Central memory CD4-positive, alpha-beta T cell (primary cell): Measurements from ENCODE around the gene KIF13A.
"Not testable (repeated sequence)": the region's sequence is repeated elsewhere in the genome, so short reads cannot be mapped to it uniquely, and the experiment has no call there.

Experiments
- DNase-seq: peaks from one replicate; pipeline ENCODE4 v3.0.0; 2022

The KIF13A gene

GRCh38 chr6:17998003-17998402 lies 10.6 kb upstream of the KIF13A start:
- no peak for DNase-seq

GRCh38 chr6:17995414-17995813 lies 8.0 kb upstream of the KIF13A start:
- no peak for DNase-seq

- DNase-seq: no peak
These were observed 6.6 kb upstream of the KIF13A start for GRCh38 chr6:17994019-17994418.

- no peak for DNase-seq
These were observed 1.0 kb upstream of the KIF13A start for GRCh38 chr6:17988422-17988944.

DNA sequence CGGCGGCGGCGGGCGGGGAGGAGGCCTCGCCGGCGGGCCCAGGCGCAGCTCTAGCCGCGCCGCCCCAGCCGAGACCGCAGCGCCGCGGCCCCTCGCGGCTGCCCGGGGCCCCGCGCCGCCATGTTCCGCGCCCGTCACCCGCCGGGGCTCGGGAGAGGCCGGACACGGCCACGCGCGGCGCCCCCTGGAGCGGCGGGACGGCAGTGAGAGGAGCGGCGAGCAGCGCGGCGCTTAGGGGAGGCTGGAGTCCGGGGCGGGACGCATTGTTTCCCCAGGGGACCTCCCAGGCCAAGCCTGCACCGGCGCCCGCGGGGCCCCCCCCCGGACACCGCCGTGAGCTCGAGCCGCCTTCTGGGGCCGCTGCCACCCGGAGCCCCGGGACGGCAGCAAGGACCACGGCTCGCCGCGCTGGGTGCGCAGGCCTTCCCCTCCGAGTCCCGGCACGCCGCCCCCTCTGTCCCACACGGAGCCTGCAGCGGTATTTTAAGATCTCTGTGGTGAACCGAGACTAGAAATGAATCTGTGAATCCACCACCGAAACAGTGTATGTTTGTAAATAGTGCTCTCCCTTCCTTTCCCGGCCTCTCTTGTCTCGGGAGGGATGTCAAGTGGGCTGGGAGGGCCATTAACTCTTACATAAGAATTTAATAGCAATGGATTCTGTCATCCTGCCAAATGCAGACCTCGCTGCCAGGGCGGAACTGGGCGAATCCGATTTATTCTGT lies 424 bp upstream of the KIF13A start:
- no peak for DNase-seq

- DNase-seq: no peak
These were observed 584 bp downstream of the KIF13A start for GRCh38 chr6:17986656-17987446.

GRCh38 chr6:17985934-17986655 lies 1.3 kb downstream of the KIF13A start:
- DNase-seq: no peak

DNA sequence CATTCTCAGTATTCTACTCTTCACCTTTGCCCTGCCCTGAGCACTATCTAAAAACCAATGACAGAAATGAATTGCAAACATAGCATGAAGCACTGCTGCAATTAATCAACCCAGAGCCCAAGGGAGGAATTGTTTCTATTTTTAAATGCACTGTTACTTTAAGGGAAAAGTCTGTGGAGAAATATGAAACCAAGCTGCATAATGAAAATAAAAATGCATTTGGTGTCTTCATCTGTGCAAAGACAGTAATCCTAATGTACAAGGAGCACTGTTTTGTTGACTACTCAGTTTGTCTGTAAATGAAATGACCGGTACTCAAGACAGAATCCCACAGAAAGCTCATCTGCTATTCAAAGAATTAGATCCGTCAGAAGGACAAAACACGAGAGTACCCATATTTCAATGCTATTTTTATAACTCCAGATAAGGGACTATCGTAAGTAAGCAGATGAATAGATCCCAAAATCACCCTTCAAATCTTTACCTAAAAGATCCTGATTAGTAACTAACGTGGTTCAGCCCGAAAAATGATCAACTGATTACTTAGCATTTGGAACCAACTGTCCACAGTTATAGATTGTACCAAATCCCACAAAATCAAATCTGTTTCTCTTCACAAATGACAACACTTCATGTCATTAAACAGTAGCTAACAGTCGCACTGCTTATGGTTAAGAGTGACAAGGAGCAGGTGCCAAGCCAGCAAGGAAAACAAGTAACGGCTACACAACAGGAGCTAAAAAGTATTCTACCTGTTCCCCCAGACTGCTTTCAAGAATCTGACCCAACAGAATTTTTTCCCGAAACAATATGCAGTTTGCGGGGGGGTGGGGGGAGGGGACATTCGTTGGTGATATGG lies 2.4 kb downstream of the KIF13A start:
- no peak for DNase-seq

GRCh38 chr6:17984399-17984798 lies 3.0 kb downstream of the KIF13A start:
- DNase-seq: no peak

GRCh38 chr6:17983730-17984129 lies 3.7 kb downstream of the KIF13A start:
- no peak for DNase-seq

DNA sequence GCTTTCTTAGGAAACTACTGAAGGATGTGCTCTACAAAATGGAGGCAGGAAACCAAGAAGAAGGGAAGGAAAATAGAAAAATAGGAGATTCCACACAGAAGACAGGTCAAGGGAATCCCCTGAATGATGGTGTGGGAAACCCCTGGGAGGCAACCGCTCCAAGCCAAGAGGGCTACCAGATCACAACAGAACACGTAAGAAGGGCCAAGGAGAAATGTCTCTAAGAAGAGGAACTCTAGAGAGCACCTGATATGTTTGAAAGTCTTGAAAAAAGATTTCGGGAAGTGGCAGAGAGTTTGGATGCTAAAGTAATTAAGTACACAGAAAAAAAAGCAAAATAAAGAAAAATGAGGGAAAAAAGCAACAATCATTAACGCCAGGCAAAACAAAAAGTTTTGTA lies 7.1 kb downstream of the KIF13A start:
- no peak for DNase-seq

GRCh38 chr6:17979479-17979878 lies 8.0 kb downstream of the KIF13A start:
- no peak for DNase-seq

DNA sequence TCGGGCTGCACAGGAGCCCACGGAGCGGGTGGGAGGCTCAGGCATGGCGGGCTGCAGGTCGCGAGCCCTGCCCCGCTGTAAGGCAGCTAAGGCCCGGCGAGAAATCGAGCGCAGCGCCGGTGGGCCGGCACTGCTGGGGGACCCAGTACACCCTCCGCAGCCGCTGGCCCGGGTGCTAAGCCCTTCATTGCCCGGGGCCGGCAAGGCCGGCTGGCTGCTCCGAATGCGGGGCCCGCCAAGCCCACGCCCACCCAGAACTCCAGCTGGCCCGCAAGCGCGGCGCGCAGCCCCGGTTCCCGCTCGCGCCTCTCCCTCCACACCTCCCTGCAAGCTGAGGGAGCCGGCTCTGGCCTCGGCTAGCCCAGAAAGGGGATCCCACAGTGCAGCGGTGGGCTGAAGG lies 11.2 kb downstream of the KIF13A start:
- not testable (repeated sequence) for DNase-seq

- DNase-seq: no peak
These were observed 12.7 kb downstream of the KIF13A start for GRCh38 chr6:17974570-17975368.

- no peak for DNase-seq
These were observed 14.3 kb downstream of the KIF13A start for GRCh38 chr6:17972978-17973622.

DNA sequence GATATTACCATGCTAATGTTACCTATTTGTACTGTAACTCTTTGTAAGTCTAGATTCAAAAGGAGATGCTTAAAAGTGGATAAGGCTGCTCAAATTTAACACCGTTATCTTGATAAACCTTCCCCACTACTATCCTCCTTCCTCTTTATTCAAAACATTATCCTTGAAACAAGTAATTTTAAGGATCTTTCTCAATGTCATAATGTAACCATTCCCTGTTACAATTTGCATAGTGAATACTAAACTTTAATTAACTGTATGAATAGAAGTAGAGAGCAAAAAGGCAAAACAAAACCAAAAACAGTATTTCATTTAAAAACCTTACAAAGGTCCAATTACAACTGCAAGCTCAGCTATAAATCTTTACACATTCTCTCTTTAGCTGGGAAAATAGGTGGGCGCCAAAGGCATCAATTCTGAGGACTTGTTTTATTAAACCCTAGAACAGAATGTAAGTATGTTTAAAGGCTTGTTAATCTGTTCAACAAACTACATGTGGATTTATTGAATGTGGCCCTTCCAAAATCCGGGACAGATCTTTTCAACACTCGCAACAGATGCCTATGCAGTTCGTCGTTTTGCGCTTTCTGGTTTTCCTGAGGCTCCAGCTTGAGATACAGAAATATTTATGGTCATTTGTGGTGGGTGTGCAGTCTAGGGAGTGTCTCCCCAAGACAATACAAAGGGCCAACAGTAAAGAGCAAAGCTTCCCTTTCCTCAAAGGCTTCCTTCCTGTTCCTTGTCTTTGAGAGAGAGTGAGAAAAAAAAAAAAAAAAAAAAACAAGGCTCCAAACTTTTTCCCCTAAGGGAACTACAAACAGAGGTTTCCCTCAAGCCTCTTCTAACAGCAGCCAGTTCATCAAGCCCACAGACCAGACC lies 15.1 kb downstream of the KIF13A start:
- no peak for DNase-seq

DNA sequence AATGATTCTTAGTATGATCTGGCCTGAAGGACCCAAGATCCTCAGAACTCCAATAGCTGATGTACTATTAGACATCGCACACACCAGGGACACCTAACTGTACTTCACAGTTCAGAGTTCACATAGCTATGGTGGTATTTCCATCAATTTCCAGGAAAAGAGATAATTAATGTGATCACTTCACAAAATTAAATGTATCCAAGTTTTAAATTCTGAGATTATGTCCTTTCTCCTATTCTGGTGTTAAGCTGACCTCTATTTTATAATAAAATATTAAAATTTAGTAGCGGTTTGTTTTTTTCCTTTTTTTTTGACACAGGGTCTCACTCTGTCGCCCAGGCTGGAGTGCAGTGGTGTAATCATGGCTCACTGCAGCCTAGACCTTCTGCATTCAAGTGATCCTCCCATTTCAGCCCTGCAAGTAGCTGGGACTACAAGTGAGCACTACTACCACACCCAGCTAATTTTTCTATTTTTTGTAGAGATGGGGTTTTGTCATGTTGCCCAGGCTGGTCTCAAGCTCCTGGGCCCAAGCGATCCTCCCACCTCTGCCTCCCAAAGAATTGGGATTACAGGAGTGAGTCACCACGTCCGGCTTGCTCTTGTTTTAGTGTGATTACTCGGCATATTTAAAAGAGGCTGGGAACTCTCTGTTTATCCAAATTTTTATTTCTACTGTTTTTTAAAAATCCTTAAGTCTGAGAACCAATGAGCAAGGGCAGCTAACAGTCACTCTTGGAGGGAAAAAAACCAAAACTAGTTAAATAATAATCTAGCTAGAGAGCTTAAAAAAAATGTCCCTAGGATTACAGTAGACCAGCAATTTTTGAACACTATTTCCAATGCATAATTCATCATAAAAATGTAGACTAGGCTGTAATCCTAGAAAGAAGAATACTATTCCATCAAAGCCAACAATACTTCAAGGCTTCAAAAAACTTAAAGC lies 16.0 kb downstream of the KIF13A start:
- DNase-seq: no peak

DNA sequence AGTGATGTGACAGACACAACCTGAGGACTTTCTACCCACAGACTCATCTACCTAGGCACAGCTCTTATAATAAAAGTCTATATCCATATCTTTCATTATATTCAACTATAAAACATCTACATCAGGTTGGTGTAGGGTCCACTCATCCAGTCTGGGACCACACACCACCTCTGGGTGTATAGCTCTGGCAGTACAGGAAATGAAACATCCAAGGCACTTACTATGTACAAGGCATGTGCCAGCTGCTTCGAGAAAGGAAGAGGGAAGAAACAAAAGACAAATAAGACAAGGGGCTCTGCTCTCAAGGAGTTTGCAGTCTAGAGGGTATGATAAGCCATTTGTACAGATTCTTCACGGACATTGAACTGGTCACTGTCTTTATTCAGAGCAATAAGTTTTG lies 18.6 kb downstream of the KIF13A start:
- DNase-seq: no peak
